ENCODE data around the gene DNER.
A peak's percentile ranks its signal among the peaks of the same experiment; 100 is the strongest.

DNER gene

GRCh38 chr2:229405796-229406195, 308.6 kb downstream of the DNER start:
- DNase-seq (ENCODE audit: low read depth in 1 of 2, low spot score in 1 of 2) = no peak
- Histone ChIP-seq H3K27me3 (ENCODE audit: insufficient read depth, poor library complexity, severe bottlenecking) (no peaks in the 10 kb centered on the region), H3K27ac (replicated peaks) (no peak overlapping the region), H3K4me3 (replicated peaks; ENCODE audit: insufficient read depth, low read length) (no peak overlapping the region)
- TF ChIP-seq, protein P1, sequence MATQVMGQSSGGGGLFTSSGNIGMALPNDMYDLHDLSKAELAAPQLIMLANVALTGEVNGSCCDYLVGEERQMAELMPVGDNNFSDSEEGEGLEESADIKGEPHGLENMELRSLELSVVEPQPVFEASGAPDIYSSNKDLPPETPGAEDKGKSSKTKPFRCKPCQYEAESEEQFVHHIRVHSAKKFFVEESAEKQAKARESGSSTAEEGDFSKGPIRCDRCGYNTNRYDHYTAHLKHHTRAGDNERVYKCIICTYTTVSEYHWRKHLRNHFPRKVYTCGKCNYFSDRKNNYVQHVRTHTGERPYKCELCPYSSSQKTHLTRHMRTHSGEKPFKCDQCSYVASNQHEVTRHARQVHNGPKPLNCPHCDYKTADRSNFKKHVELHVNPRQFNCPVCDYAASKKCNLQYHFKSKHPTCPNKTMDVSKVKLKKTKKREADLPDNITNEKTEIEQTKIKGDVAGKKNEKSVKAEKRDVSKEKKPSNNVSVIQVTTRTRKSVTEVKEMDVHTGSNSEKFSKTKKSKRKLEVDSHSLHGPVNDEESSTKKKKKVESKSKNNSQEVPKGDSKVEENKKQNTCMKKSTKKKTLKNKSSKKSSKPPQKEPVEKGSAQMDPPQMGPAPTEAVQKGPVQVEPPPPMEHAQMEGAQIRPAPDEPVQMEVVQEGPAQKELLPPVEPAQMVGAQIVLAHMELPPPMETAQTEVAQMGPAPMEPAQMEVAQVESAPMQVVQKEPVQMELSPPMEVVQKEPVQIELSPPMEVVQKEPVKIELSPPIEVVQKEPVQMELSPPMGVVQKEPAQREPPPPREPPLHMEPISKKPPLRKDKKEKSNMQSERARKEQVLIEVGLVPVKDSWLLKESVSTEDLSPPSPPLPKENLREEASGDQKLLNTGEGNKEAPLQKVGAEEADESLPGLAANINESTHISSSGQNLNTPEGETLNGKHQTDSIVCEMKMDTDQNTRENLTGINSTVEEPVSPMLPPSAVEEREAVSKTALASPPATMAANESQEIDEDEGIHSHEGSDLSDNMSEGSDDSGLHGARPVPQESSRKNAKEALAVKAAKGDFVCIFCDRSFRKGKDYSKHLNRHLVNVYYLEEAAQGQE (IDR thresholded peaks at IDR 0.05; ENCODE audit: insufficient replicate concordance, low read depth) = no peak
- TF ChIP-seq CTCF (IDR thresholded peaks at IDR 0.05; ENCODE audit: insufficient read depth, low read length) (no peak), GABPA (IDR thresholded peaks at IDR 0.05; ENCODE audit: low read depth) (no peak), SPI1 (IDR thresholded peaks at IDR 0.05; ENCODE audit: borderline replicate concordance, low read depth) (no peak), POLR2AphosphoS5 (IDR thresholded peaks at IDR 0.05; ENCODE audit: low read depth) (no peak)

DNA sequence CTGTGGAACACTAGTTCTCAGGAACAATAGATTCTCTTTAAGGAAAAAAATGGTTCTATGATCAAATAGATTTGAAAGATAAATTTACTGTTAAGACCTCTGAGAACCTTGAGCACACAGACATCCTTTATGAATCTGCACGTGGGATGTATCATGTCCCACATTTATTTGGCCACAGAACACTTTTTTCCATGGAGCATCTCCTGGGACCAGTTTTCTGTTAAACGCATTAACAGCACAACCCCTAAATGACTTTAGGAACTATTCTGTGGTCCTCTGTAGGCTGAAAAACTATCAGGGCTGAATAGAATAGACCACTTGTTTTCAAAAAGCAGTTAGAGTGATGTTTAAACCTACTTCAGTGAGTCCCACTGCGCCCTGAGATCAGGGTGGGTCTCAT, 311.1 kb downstream of the DNER start:
- Histone ChIP-seq H3K4me3 (replicated peaks; ENCODE audit: insufficient read depth, low read length) (no peak overlapping the region), H3K27me3 (ENCODE audit: insufficient read depth, poor library complexity, severe bottlenecking) (no peaks in the 10 kb centered on the region), H3K27ac (replicated peaks) (no peak overlapping the region)
- TF ChIP-seq SPI1 (IDR thresholded peaks at IDR 0.05; ENCODE audit: borderline replicate concordance, low read depth) (no peak), GABPA (IDR thresholded peaks at IDR 0.05; ENCODE audit: low read depth) (no peak), POLR2AphosphoS5 (IDR thresholded peaks at IDR 0.05; ENCODE audit: low read depth) (no peak), CTCF (IDR thresholded peaks at IDR 0.05; ENCODE audit: insufficient read depth, low read length) (no peak)
- TF ChIP-seq, protein P1 (IDR thresholded peaks at IDR 0.05; ENCODE audit: insufficient replicate concordance, low read depth) = no peak
- DNase-seq (ENCODE audit: low read depth in 1 of 2, low spot score in 1 of 2) = no peak

DNA sequence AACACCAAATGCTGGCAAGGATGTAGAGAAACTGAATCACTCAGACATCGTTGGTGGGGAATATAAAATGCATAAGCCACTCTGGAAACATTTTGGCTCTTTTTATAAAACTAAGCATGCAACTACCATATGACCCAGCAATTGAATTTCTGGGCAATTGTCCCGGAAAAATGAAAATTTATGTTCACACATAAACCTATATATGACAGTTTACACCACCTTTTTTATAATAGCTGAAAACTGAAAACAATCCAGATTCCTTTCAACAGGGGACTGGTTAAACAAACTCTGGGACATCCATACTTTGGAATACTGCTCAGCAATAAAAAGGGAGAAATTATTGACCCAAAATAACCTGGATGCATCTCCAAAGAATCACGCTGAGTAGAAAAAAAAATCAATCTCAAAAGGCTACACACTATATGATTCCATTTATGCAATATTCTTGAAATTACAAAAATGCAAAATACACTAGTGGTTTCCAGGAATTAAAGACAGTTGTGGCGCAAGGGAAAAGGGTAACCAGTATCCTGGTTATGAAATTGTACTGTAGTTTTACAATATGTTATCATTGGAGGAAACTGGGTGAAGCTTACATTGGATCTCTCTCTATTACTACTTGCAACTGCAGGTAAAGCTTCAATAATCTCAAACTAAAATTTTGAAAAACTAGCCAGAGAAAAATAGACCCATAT, 313.0 kb downstream of the DNER start:
- TF ChIP-seq, protein P1 (IDR thresholded peaks at IDR 0.05; ENCODE audit: insufficient replicate concordance, low read depth) = no peak
- TF ChIP-seq GABPA (IDR thresholded peaks at IDR 0.05; ENCODE audit: low read depth) = no peak
- no peak for TF ChIP-seq SPI1 (IDR thresholded peaks at IDR 0.05; ENCODE audit: borderline replicate concordance, low read depth)
- no peak for TF ChIP-seq CTCF (IDR thresholded peaks at IDR 0.05; ENCODE audit: insufficient read depth, low read length)
- TF ChIP-seq POLR2AphosphoS5 (IDR thresholded peaks at IDR 0.05; ENCODE audit: low read depth) = no peak
- no peak overlapping the region for H3K4me3 ChIP-seq (replicated peaks; ENCODE audit: insufficient read depth, low read length)

More for the DNA sequence above, 313.0 kb downstream of the DNER start:
- Histone ChIP-seq H3K27ac (replicated peaks) (no peak overlapping the region), H3K27me3 (ENCODE audit: insufficient read depth, poor library complexity, severe bottlenecking) (no peaks in the 10 kb centered on the region)
- DNase-seq (ENCODE audit: low read depth in 1 of 2, low spot score in 1 of 2) = peak in 1 of 2 experiments; percentile 31
